ENCODE results near the gene PODXL. TPM values are rescaled to one million over a fixed set of nuclear protein-coding genes. Genes with fewer than 3 reads are reported as not detected.

PODXL gene
- total and polyA plus RNA-seq, 2 experiments from 2014 or later, result 24.1 to 58.5 TPM

- H3K9me3 ChIP-seq (ENCODE audit: low read depth), result no peaks in the 10 kb centered on the region
- H3K27me3 ChIP-seq, result no peaks in the 10 kb centered on the region
- H3K4me3 ChIP-seq, result no peak overlapping the region
- no peaks in the 10 kb centered on the region for H3K36me3 ChIP-seq
- H3K27ac ChIP-seq, result peak overlapping the region; percentile 92
- TF ChIP-seq, protein P1, sequence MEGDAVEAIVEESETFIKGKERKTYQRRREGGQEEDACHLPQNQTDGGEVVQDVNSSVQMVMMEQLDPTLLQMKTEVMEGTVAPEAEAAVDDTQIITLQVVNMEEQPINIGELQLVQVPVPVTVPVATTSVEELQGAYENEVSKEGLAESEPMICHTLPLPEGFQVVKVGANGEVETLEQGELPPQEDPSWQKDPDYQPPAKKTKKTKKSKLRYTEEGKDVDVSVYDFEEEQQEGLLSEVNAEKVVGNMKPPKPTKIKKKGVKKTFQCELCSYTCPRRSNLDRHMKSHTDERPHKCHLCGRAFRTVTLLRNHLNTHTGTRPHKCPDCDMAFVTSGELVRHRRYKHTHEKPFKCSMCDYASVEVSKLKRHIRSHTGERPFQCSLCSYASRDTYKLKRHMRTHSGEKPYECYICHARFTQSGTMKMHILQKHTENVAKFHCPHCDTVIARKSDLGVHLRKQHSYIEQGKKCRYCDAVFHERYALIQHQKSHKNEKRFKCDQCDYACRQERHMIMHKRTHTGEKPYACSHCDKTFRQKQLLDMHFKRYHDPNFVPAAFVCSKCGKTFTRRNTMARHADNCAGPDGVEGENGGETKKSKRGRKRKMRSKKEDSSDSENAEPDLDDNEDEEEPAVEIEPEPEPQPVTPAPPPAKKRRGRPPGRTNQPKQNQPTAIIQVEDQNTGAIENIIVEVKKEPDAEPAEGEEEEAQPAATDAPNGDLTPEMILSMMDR (IDR thresholded peaks at IDR 0.05; ENCODE audit: low read depth, low read length), result no peak
- DNase-seq (ENCODE audit: low read depth in 1 of 2, low spot score in 1 of 2), result no peak
- H3K4me1 ChIP-seq (ENCODE audit: low read depth), result peaks cover 25% of the 10 kb centered on the region
Measured at GRCh38 chr7:131587315-131587923, 31.0 kb upstream of the PODXL start.

DNA sequence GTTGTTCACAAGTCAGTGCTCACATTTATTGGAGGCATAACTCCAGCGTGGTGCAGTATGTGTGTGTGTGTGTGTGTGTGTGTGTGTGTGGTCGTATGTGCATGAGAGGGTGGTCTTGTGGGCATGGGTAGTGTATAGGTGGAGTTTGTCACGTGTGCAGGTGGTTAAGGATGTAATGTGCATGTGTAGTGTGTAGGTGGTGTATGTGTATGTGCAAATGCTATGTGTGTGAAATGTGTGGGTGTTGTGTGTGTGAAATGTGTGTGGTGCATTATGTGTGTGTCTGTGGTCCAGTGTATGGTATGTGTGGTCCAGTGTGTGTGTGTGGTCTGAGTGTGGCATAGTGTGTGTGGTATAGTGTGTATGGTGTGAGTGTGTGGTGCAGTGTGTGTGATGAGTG is 30.3 kb upstream of the PODXL start:
- TF ChIP-seq, protein P1 (IDR thresholded peaks at IDR 0.05; ENCODE audit: low read depth, low read length), result no peak
- no peaks in the 10 kb centered on the region for H3K27me3 ChIP-seq

DNA sequence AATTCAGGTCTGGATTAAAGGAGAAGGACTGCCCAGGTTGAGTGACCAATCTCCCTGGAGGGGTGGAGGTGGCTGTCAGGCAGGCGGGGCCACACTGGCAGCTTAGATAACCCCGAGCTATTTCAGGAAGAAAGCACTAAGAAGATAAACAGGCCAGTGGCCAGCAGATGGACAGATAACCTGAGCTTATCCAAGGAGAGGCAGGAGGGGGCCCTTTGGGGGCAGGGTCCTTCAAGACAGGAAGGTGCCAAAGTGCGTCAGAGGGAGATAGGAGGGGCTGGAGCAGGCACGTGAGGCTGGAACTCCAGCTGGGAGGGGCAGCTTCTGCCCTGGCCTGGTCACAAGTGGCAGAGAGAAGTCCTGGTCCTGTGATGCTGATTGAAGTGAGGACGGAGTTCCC is 29.8 kb upstream of the PODXL start:
- H3K9me3 ChIP-seq (ENCODE audit: low read depth), result no peaks in the 10 kb centered on the region
- H3K4me1 ChIP-seq (ENCODE audit: low read depth), result peaks cover 36% of the 10 kb centered on the region
- DNase-seq (ENCODE audit: low read depth in 1 of 2, low spot score in 1 of 2), result peak in 1 of 2 donors; percentile 86
- H3K36me3 ChIP-seq, result no peaks in the 10 kb centered on the region
- no peak overlapping the region for H3K4me3 ChIP-seq
- peak overlapping the region; percentile 92 for H3K27ac ChIP-seq
- no peaks in the 10 kb centered on the region for H3K27me3 ChIP-seq
- TF ChIP-seq, protein P1 (IDR thresholded peaks at IDR 0.05; ENCODE audit: low read depth, low read length), result no peak

More for the DNA sequence above, 30.3 kb upstream of the PODXL start:
- Histone ChIP-seq H3K27ac (peak overlapping the region; percentile 92), H3K9me3 (ENCODE audit: low read depth) (no peaks in the 10 kb centered on the region), H3K4me3 (no peak overlapping the region), H3K4me1 (ENCODE audit: low read depth) (peaks cover 31% of the 10 kb centered on the region), H3K36me3 (no peaks in the 10 kb centered on the region)
- DNase-seq (ENCODE audit: low read depth in 1 of 2, low spot score in 1 of 2), result no peak

DNA sequence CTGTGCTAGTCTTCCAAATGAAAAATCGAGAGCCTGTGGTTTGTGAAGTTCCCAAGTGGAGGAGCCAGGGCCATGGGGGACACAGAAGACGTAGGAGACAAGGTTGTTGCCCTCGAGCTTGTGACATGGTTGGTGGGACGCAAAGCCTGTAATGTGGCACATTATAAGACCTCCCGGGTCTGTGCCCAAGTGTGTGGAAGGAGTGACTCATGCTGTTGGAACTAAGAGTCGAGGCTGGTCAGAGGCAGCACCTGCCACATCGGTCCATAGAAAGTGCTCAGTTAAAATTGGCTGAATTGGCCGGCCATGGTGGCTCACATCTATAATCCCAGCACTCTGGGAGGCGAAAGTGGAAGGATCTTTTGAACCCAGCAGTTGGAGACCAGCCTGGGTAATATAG is 27.0 kb upstream of the PODXL start:
- Histone ChIP-seq H3K9me3 (ENCODE audit: low read depth) (no peaks in the 10 kb centered on the region), H3K4me3 (no peak overlapping the region), H3K36me3 (no peaks in the 10 kb centered on the region), H3K4me1 (ENCODE audit: low read depth) (peaks cover 32% of the 10 kb centered on the region), H3K27me3 (no peaks in the 10 kb centered on the region), H3K27ac (peak overlapping the region; percentile 89)
- no peak for DNase-seq (ENCODE audit: low read depth in 1 of 2, low spot score in 1 of 2)
- TF ChIP-seq, protein P1 (IDR thresholded peaks at IDR 0.05; ENCODE audit: low read depth, low read length), result no peak

- Histone ChIP-seq H3K9me3 (ENCODE audit: low read depth) (no peaks in the 10 kb centered on the region), H3K27me3 (no peaks in the 10 kb centered on the region), H3K36me3 (no peaks in the 10 kb centered on the region), H3K4me3 (no peak overlapping the region), H3K4me1 (ENCODE audit: low read depth) (peaks cover 26% of the 10 kb centered on the region), H3K27ac (peak overlapping the region; percentile 89)
- DNase-seq (ENCODE audit: low read depth in 1 of 2, low spot score in 1 of 2), result peak; percentile 20 to 38
- TF ChIP-seq, protein P1 (IDR thresholded peaks at IDR 0.05; ENCODE audit: low read depth, low read length), result no peak
Measured at GRCh38 chr7:131581241-131582051, 25.0 kb upstream of the PODXL start.
